Kasumi-1 (cell line): ENCODE results near the gene HSD3B7.

Experiments used
- DNase-seq, 2 experiments: peaks; one replicate each; lab custom pipeline; 2025; lab: John Stamatoyannopoulos, UW

HSD3B7 gene

DNA sequence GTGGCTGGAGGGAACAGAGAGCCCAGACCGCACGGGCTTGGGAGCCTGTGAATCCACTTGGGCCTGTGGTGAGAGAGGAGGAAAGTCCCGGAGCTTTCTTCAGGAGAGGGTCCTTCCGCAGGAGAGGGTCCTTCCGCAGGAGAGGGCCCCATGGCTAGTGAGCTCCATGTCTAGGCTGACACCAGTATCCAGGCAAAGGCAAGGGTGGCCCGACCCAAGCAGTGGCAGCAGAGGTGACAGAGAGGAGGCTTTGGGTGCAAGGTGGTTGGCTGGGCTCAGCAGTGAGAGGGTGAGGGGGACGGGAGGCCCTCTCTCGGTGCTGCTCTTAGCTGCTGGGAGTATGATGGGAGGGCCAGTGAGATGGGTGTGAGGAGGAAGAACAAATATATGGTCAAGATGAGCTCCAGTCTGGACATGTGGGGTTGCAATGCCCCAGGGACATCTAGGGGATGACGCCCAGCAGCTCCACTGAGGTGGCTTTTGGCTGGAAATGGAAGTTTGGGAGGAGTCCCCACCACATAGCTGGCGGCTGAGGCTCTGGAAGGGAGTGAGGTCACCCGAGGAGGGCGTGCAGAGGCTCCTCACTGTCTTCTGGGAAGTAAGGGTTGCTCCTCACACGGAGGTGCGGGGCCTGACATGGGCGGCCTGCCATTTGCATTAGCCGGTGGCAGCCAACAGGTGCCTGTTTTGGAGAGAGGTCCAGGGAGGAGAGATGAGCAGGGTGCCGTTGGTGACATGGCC lies 2.3 kb upstream of the HSD3B7 start:
- no peak for DNase-seq

DNA sequence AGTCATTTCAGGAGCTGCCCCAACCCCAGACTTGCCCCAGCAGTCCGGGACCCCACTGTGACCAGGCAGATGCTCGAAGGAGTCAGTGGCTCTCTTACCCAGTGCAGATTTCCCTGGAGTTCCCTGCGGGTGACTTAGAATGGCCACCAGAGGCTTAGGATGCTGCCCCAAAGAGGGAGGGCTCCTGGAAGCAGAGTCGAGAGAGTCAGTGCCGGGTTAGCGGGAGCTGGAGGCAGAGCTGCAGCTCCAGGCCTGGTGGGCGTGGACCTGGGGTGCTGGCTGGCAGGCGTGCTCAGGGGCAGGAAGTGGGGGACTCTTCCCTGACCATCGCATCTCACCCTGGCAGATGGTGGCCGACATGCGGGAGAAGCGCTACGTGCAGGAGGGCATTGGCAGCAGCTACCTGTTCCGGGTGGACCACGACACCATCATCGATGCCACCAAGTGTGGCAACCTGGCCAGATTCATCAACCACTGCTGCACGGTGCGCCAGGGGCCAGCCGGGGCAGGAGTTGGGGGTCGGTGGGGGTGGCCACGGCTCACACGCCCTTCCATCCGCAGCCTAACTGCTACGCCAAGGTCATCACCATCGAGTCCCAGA lies 1.6 kb upstream of the HSD3B7 start:
- DNase-seq: no peak

DNA sequence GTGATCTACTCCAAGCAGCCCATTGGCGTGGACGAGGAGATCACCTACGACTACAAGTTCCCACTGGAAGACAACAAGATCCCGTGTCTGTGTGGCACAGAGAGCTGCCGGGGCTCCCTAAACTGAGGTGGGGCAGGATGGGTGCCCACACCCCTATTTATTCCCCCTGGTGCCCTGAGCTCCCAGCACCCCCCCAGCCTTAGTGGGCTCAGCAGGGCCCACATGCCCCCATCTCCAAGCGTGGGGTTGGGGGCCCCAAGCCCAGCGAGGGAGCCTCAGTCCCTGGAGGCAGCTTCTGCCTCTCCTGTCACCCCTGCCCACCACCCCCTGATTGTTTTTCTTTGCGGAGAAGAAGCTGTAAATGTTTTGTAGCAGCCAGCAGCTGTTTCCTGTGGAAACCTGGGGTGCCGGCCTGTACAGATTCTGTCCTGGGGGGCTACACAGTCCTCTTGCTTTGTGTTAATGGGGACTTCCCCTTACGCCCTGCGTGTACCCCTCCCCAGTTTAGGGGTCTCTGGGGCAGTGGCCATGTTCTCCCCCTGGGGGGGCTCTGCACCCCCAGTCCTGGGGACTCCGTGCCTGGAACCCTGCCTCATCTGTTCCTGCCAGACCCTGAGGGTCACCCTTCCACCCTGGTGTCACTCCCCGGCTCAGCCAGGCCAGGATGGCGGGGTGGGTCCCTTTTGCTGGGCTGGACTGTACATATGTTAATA lies 953 bp upstream of the HSD3B7 start:
- no peak for DNase-seq

DNA sequence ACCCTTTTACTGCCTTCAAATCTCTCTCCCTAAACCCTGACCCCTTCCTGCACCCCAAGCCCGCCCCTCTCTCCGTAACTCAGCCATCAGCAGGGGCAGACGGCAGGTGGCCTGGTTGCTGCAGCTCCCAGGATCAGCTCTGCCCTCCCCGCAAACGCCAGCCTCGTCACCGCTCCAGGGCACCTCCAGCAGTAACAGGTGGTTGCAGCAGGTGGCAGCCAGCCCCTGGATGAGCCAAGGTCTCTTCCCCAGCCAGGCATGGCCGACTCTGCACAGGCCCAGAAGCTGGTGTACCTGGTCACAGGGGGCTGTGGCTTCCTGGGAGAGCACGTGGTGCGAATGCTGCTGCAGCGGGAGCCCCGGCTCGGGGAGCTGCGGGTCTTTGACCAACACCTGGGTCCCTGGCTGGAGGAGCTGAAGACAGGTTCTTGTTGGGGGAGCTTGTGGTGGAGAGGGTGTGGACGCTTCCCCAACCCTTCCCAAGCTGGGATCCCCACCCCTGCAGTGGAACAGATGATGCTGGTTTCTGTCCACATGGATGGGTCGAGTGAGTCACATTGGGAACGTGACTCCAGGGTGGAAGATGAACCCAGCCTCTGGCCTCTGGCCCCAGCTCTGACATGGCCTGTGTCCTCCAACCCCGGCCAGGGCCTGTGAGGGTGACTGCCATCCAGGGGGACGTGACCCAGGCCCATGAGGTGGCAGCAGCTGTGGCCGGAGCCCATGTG lies 558 bp downstream of the HSD3B7 start:
- DNase-seq: no peak

DNA sequence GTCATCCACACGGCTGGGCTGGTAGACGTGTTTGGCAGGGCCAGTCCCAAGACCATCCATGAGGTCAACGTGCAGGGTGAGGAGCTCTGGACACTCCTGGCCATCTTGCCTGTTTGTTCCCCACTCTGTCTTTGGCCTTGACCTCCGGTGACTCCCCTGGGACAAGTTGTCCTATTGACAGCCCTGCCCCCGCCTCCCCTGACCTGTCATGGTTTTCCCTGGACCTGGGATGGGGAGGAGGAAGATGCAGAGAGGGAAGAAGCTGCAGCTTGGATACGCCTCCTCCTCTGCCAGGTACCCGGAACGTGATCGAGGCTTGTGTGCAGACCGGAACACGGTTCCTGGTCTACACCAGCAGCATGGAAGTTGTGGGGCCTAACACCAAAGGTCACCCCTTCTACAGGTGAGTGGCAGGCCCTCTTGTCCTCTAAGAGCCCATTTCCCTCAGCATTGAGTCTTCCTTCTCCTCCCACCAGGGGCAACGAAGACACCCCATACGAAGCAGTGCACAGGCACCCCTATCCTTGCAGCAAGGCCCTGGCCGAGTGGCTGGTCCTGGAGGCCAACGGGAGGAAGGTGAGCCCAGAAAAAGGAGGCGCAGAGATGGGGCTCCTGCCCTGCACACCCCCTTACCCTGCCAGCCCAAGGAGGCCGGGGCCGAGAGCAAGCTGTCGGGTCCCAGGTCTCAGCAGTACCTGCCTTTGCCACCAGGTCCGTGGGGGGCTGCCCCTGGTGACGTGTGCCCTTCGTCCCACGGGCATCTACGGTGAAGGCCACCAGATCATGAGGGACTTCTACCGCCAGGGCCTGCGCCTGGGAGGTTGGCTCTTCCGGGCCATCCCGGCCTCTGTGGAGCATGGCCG lies 1.4 kb downstream of the HSD3B7 start:
- DNase-seq: no peak

DNA sequence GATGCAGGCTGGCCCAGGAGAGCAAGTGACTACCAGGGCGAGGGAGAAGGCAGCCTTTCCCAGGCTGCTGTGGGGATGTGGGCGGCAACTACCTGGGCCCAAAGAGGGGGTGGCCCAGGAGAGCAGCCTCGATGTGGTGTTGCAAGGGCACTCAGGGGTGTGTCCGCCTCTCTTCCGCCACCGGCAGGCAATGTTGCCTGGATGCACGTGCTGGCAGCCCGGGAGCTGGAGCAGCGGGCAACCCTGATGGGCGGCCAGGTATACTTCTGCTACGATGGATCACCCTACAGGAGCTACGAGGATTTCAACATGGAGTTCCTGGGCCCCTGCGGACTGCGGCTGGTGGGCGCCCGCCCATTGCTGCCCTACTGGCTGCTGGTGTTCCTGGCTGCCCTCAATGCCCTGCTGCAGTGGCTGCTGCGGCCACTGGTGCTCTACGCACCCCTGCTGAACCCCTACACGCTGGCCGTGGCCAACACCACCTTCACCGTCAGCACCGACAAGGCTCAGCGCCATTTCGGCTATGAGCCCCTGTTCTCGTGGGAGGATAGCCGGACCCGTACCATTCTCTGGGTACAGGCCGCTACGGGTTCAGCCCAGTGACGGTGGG lies 2.7 kb downstream of the HSD3B7 start:
- DNase-seq: no peak

DNA sequence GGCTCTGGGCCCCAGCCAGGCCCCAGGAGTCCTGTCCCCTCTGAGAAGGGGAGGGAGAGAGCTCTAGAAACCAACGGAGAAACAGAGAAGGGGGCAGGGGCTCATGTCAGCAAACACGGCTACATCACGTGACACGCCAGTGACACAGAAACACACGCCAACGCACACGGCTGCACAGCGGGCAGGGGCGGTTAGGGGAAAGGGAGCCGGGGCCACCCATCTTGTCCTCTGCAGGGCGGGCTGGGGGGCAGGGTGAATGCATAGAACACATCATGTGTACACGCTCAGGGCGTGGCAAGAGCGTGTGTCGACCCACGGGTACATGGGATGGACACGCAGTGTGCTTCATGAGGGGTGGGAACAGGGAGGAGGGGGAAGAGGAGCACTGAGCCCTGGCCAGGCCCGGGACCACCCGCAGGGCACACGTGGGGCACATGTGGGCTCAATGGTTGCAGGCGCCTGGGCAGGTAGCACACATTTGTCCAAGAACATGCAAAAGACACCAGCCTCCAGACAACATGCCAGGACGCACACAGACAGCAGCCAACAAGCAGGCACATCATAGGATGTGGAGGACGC lies 4.6 kb downstream of the HSD3B7 start:
- no peak for DNase-seq

DNA sequence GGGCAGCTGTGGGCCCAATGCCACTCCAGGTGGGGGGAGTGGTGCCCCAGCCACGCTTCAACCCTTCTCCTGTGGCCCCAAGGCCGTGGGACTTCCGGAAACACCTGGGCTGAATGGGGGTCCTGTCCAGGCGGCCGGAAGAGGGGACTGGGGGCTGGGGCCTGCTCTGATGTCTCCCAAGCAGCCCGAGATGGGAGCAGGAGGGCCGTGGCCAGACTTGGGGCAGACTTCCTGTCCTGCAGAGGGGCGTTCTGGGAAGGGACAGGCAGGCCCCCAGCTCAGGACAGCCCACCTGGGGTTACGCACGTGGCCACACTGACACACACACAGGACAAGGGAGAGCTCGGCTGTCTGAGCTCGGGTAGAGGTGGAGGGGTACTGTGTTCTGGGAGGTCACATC lies 5.1 kb downstream of the HSD3B7 start:
- DNase-seq: no peak

DNA sequence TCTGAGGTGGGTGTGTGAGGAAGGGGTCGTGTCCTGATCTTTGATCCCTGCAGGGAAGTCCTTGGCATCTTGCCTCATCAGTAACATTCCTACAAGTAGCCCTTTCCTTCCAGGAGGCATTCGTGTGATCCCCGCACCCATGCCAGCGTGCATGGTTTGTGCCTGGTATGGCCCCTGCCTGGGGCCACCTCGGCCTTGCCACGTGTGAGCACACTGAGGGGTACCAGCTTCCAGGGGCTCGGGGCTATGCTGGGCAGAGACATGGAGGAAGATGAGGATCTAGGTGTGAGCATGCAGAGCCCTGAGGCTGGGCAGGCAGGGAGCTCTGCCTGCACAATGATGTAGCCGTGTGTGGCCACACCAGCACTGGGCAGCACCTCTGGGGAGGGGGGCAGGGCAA lies 6.0 kb downstream of the HSD3B7 start:
- no peak for DNase-seq

DNA sequence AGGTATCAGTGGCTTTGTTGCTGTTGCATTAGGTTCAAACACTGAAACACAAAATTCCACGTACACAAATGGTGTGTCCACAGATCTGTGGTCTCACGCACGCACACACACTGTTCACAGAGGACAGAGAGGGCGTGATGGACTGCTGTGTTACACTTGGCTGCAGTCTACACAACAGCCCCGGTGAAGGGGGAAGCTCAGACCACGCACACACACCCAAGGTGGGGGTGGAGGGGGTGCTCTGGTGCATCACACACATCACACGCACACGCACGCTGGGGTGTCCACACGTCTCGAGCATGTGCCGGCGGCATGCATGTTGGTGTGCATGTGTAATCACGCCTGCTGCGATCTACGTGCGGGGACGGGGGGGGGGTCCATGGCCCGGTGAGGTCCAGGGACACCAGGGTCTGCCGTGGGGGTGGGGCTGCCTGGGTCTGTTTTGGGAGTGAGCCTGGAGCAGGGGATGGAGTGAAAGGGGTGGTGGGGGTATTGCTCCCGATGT lies 7.3 kb downstream of the HSD3B7 start:
- DNase-seq: no peak

DNA sequence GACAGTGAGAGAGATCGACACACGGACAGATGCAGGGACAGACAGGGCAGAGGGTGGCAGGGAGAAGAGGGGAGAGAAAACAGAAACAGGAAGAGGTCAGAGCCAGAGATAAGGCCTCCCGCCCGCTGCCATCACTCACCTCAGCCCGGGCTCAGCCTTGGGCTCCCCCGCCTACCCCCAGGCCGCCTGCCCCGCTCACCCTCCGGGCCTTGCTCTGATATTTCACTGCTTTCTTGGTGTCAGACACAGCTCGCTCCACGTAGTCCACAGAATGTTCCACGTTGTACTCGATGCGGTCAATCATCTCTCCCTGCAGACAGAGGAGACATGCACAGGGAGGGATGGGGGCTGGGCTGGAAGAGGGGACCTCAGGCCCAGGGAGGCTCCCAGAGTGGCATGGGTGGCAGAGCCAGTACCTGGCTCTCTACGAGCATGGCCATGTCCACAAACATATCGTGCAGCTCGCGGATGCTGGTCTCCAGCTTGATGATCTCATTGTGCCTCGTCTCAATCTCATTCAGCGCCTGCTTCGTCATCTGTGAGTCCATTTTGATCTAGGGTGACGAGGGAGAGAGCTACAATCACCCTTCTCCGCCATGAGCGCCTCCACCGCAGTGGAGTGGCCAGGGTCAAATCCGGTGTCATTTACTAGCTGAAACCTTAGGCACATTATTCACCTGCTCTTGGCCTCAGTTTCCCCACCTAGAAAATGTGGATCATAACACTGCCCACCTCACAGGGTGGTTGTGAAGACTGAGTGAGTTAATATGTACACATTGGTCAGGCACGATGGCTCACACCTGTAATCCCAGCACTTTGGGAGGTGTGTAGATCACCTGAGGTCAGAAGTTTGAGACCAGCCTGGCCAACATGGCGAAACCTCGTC lies 8.2 kb downstream of the HSD3B7 start:
- no peak for DNase-seq

DNA sequence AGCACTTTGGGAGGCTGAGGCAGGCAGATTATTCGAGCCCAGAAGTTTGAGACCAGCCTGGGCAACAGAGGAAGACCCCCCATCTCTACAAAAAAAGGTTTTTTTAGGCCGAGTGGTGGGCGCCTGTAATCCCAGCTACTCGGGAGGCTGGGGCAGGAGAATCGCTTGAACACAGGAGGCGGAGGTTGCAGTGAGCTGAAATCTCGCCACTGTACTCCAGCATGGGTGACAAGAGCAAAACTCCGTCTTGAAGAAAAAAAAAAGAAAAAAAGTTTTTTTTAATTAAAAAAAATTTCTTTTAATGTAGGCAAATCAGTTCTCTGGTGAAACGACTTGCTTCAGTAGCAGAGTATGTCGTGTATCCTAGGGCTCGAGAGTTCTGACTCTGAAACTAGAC lies 10.9 kb downstream of the HSD3B7 start:
- no peak for DNase-seq

DNA sequence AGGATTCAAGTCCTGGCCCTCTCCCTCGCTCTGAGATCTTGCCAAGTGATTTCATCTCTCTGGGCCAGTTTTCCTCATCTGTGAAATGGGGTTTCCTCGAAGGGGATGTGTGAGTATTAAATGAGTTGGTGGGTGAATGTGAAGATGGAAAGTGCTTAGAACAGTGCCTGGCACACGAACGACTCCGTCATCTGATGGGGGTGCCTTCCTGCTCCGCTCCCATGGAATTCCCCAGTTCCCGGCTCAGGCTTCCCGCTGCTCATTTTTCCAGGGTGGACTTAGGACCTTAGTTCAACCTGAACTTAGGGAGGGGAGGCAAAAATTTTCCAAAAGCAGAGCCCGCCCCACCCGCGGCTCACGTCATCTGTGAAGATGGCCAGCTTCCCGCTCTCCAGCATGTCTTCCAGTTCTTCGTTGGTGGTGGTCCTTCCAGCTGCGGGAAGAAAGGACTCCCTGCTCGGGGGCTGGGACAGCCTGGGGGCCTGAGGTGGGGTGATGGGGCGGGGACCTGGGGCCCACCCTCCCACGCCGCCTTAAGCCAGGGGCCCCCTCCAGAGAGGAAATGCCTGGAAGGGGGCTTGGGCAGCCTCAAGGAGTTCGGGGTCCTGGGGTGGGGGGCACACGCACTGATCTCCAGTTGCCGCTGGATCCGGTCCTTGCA lies 11.4 kb downstream of the HSD3B7 start:
- no peak for DNase-seq

DNA sequence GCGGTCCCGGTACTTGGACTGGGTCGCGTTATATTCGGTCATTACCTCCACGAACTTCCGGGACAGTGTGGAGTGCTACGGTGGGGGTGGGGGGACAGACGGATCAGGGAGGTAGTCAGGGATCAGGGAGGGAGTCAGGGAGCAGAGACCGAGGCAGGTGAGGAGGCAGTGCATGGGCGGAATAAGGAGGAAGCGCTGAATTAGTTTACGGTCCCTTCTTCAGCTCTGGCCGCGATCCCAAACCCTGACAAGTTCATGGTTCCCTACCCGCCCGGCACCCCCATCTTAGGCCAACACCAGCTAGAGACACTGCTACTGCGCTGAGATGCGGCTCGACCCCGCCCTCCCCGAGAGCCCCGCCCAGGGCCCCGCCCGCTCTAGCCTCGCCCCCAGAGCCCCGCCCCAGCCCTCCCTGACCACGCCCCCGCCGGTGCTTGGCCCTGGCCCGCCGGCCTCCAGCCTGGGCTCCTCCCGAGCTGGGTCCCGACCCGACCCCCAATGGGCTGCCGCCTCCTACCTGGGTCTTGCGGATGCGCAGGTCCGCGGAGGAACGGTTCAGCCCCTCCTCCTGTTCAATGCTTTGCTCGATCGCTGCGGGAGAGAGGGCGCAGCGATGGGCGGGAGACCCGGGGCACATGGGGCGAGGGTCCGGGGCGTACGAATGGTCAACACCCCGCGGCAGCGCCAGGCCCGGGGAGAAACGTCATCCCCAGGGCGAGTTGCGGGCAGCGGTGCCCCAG lies 12.1 kb downstream of the HSD3B7 start:
- DNase-seq: peak; percentile 9 to 20

DNA sequence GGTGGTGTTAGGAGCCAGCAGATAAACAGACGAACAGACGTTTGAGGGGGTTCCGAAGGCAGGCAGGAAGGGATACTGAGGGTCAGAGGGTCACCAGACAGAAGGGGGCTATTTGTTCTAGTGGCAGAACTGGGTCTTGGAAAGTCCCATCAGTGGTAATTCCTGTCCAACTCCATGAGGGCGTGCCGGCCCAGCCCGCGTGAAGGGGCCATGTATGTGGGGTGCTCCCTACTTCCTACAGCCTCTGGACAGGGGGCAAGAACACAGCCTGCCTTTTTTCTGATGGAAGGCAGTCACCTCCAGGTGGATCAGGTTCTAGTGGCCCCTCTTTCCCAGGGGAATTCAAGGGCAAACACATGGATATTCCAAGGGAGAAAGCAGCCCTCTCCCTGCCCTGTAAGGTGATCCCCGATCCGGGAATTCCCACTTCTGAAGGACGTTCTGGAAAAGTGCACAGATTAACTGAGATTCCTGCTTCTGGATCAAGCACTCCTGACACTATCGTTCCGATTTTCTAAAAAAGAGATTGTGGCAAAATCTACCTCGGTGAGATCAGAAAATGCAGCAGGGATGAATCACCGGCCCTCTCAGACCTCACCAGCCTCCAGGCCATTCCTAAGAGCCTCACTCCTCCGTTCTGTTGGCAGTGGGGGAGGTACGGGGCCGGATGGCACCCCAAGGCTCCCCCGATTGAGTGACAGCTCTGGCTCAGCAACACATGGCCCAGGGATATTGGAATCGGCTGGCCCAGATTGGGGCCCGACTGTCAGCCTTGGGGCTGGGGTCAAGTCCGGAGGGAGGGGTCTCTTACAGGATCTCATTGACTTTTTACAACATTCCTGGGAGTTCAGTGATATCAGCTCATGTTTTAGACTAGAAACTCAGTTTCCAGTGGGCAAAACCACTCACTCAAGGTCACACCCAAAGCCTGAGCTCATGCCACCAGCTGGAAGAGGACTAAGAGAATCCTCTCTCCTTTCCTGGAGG lies 13.0 kb downstream of the HSD3B7 start:
- no peak for DNase-seq

DNA sequence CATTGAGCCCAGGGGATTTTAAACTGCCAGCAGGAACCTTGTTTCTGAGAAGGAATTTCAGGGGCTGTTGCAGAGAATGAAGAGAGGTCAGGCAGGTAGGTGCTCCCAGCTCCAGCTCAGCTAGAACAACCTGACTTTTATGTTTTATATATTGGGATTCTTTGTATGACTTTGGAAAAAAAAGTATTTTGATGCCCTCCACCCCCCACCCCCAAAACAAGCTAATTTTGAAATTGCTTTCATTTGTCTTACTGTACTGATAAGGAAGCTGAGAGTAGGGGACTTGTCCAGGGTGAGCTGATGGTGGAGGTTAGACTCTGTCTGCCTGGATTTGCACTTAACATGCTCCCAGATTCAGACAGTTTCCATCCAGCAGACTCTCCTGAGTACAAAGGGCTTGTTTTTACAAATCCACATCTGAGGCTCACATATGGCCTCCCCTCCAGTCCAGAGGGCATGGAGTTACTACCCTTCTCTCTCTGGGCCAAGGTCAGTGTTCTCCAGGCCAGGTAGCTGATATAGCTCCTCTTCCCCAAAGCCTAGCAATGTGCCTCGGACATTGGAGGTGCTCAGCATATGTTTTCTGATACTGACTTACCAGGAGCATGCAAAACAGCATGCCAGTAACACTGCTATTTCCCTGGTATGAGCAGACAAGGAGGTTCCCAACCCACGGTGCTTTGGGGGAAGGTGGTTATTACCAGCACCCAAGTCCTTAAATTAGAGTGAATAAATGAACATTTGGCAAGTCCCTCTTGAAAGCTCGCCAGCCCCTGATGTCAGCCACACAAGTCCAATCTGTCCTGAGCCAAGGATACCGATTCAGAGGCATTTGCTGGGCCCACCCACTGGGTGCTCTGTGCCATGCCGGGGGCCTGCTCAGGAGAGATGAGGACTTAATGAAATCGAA lies 14.1 kb downstream of the HSD3B7 start:
- no peak for DNase-seq
